CD4-positive, alpha-beta T cell treated with Interleukin-2 at 100 ng/mL for 4 hours (primary cell): ENCODE results near the gene ATP6V1A.
"Not testable (repeated sequence)": the region's sequence is repeated elsewhere in the genome, so short reads cannot be mapped to it uniquely, and the experiment has no call there.

Source experiments
- DNase-seq: peaks from one replicate; pipeline ENCODE4 v3.0.0-alpha.2; 2020; ENCODE audit warnings: low spot score

ATP6V1A gene

GRCh38 chr3:113828600-113828999 lies 81.8 kb downstream of the ATP6V1A start:
- no peak for DNase-seq

GRCh38 chr3:113829576-113830354 lies 82.9 kb downstream of the ATP6V1A start:
- no peak for DNase-seq

GRCh38 chr3:113831103-113831355 lies 84.2 kb downstream of the ATP6V1A start:
- DNase-seq = no peak

GRCh38 chr3:113832477-113833164 lies 85.8 kb downstream of the ATP6V1A start:
- no peak for DNase-seq

GRCh38 chr3:113834983-113835382 lies 88.1 kb downstream of the ATP6V1A start:
- DNase-seq = no peak

- DNase-seq = peak; percentile 88
These were observed 91.9 kb downstream of the ATP6V1A start, which contains the start of gene GRAMD1C for GRCh38 chr3:113838631-113839209. GRAMD1C (plus strand) TSS chr3:113838788; CDS start chr3:113838910, 122 bp downstream.

GRCh38 chr3:113839551-113839950 lies 92.7 kb downstream of the ATP6V1A start:
- DNase-seq = no peak

GRCh38 chr3:113844622-113845222 lies 97.9 kb downstream of the ATP6V1A start:
- peak; percentile 41 for DNase-seq

GRCh38 chr3:113847247-113847646 lies 100.4 kb downstream of the ATP6V1A start:
- no peak for DNase-seq

GRCh38 chr3:113847664-113848461 lies 101.0 kb downstream of the ATP6V1A start:
- DNase-seq = no peak

GRCh38 chr3:113849071-113849470 lies 102.2 kb downstream of the ATP6V1A start:
- DNase-seq = not testable (repeated sequence)

GRCh38 chr3:113849841-113850240 lies 103.0 kb downstream of the ATP6V1A start:
- not testable (repeated sequence) for DNase-seq

GRCh38 chr3:113850391-113850790 lies 103.6 kb downstream of the ATP6V1A start:
- not testable (repeated sequence) for DNase-seq

GRCh38 chr3:113852506-113852905 lies 105.7 kb downstream of the ATP6V1A start:
- no peak for DNase-seq
